NCI-H2196 treated with DMSO at 0.1 percent for 48 hours (cell line): ENCODE data around the gene QSER1.
"Not testable (repeated sequence)": the region's sequence is repeated elsewhere in the genome, so short reads cannot be mapped to it uniquely, and the experiment has no call there.

Experiments used
- DNase-seq: peaks from one replicate; lab custom pipeline; 2025; ENCODE audit not compliant: unreplicated experiment; lab: John Stamatoyannopoulos, UW

QSER1 gene

GRCh38 chr11:32932196-32932595, 39.6 kb downstream of the QSER1 start:
- DNase-seq: no peak

GRCh38 chr11:32935462-32936029, 42.9 kb downstream of the QSER1 start:
- no peak for DNase-seq

- not testable (repeated sequence) for DNase-seq
These were observed 43.6 kb downstream of the QSER1 start for GRCh38 chr11:32936178-32936577.

GRCh38 chr11:32937283-32937682, 44.7 kb downstream of the QSER1 start:
- not testable (repeated sequence) for DNase-seq

GRCh38 chr11:32939046-32939445, 46.4 kb downstream of the QSER1 start:
- DNase-seq: no peak

- no peak for DNase-seq
These were observed 47.3 kb downstream of the QSER1 start for GRCh38 chr11:32939866-32940265.

- DNase-seq: no peak
These were observed 48.3 kb downstream of the QSER1 start for GRCh38 chr11:32940865-32941264.

GRCh38 chr11:32947978-32948377, 55.4 kb downstream of the QSER1 start:
- no peak for DNase-seq

GRCh38 chr11:32949739-32950138, 57.1 kb downstream of the QSER1 start:
- no peak for DNase-seq

GRCh38 chr11:32952421-32952820, 59.8 kb downstream of the QSER1 start:
- no peak for DNase-seq

GRCh38 chr11:32953700-32954099, 61.1 kb downstream of the QSER1 start:
- no peak for DNase-seq

- no peak for DNase-seq
These were observed 68.0 kb downstream of the QSER1 start for GRCh38 chr11:32960553-32961164.

GRCh38 chr11:32962016-32962415, 69.4 kb downstream of the QSER1 start:
- DNase-seq: no peak

- no peak for DNase-seq
These were observed 71.1 kb downstream of the QSER1 start for GRCh38 chr11:32963721-32964120.

GRCh38 chr11:32968541-32968940, 75.9 kb downstream of the QSER1 start:
- DNase-seq: no peak

- not testable (repeated sequence) for DNase-seq
These were observed 79.6 kb downstream of the QSER1 start for GRCh38 chr11:32972233-32972632.

GRCh38 chr11:32972781-32973180, 80.2 kb downstream of the QSER1 start:
- DNase-seq: no peak

GRCh38 chr11:32982626-32983025, 90.0 kb downstream of the QSER1 start:
- DNase-seq: no peak

- no peak for DNase-seq
These were observed 90.9 kb downstream of the QSER1 start for GRCh38 chr11:32983506-32983905.

- no peak for DNase-seq
These were observed 93.0 kb downstream of the QSER1 start for GRCh38 chr11:32985600-32985999.

- DNase-seq: no peak
These were observed 95.2 kb downstream of the QSER1 start for GRCh38 chr11:32987851-32988250.

- DNase-seq: no peak
These were observed 97.9 kb downstream of the QSER1 start for GRCh38 chr11:32990481-32990880.

- DNase-seq: no peak
These were observed 98.8 kb downstream of the QSER1 start for GRCh38 chr11:32991427-32991826.
